Measurements from ENCODE around the gene GRAMD1B.
"Not testable (repeated sequence)": the region's sequence is repeated elsewhere in the genome, so short reads cannot be mapped to it uniquely, and the experiment has no call there.

GRAMD1B gene

DNA sequence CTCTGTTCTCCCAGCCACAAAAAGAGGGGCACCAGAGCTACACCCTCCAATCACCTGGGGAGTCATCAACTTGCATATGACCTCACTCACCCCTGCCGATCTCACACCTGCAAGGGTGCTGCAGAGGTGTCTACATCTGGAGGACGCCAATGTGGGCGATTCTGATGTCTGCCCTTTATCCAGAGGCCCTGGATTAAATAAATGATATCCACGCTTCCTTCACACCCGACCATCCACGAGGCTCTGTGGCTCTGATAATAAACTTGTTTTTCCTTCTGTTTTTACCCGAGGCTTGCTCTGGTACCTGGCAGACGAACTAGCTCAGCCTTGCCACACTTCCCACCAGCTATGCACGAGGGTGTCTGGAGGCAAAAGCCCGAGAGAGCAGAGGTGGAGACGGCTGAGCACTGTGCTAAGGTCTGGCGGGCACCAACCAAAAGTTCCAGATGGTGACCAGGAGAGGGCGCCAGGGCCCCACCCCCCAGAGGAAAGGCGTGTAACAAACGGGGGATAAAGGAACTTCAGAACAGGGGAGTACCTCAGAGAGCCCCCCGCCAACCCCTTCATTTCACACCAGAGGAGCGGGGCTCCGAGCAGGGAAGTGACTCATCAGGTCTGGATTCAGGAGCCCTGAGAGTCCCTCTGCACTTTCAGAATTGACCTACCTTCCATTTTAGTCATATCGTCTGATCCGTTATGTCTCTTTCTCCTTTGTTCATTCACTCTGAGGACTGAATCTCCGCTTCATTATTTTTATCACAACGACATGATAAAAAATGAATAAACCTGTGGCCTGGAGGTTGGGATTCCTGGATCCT, 210.8 kb downstream of the GRAMD1B start:
- peak in 1 of 2 donors; percentile 31 for DNase-seq (ENCODE audit: low read depth in 2 of 2)

DNA sequence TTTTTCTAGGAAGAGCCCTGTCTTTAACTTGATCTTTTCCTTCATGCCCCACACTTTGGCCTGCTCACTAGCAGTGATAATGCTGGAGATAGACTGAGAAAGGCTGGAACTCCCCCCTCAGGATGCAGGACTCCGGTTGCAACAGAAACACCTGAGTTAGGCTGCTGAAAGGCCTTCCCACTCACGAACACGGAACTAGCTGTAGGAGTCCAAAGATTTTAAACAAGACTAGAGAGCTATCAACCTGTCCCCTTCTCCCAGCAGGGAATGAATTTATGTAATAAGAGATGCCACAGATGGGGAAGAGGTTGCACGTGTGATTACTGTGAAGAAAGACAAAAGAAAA, 211.4 kb downstream of the GRAMD1B start:
- DNase-seq (ENCODE audit: low read depth in 2 of 2), result no peak

DNA sequence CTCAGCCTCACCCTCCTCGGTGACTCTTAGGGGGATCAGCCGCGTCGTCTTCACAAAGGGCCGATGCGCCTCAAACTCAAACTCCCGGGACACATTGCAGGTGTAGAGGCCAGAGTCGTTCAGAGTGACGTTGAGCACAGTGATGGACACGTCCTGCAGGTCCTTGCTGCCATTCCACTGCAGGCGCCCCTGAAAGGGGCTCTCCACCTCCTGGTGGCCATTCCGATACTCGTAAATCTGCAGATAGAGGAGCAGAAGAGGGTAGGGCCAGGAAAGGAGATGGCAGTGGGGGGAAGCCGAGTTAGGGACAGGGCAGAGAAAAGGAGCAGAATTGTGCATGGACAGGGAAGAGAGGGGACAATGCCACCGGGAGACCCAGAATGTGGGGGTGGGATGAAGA, 212.4 kb downstream of the GRAMD1B start:
- no peak for DNase-seq (ENCODE audit: low read depth in 2 of 2)

DNA sequence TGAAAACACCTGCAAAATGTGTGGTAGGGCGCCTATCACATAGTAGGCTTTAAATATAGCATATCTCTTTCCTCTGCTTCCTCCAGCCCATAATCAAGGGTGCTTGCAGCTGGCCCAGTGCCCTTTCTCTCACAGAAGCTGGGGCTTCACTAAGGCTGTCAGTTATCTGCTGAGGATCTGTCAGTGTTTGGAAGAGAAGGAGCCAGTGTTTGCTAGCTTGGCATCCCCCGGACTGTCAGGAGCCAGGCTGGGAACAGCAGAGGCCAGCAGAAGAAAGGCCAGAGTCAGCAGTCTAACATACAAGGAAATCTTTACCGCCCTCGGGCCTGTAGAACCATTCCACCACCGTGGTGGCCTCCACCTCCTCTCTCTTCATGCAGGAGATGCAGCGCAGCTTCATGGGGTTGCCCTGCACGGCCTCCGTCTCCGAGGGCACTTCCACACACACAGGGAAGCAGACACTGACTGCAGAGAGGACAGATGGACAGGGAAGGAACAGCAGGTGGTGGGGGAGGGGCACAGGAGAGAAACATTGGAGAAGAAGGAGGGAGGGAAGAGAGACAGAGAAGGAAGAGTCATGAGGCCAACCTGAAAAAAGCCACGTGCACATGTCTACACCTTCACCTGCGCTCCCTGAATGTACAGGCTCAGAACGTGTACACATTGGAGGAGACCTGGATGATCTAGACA, 215.4 kb downstream of the GRAMD1B start:
- no peak for DNase-seq (ENCODE audit: low read depth in 2 of 2)

- no peak for DNase-seq (ENCODE audit: low read depth in 2 of 2)
These were observed 220.8 kb downstream of the GRAMD1B start for GRCh38 chr11:123650901-123651300.

DNA sequence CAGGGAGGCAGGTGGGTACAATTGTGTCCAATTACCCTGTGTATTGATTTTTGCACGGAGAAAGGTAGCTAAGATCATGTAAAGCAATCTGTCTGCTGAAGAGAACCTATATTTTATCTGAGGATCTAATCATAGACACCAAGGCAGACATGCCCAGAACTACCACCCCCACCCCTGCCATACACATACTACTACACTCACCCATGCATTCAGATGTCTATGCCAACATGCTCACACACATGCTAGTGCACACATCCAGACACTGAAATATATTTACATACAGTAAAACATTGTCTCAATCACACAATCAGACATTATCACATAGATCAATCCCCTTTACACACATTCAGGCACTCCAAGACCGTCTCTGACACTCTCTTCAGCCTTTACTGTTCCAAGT, 222.5 kb downstream of the GRAMD1B start:
- DNase-seq (ENCODE audit: low read depth in 2 of 2), result no peak

DNA sequence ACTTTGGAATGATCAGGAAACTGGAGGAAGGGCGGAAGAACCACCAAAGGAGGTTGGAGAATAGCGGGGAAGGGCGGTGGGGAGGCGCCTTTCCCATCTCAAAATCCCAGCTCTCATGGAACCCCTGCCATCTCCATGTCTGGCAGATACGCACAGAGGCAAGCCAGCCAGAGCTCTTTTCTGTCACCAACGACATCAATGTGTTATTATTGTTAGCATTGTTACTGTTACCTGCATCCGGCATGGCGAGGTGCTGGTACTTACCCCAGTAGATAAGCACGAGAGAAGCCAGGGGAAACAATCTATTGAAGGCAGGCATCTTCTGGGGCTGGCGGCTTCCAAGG, 223.4 kb downstream of the GRAMD1B start:
- no peak for DNase-seq (ENCODE audit: low read depth in 2 of 2)

DNA sequence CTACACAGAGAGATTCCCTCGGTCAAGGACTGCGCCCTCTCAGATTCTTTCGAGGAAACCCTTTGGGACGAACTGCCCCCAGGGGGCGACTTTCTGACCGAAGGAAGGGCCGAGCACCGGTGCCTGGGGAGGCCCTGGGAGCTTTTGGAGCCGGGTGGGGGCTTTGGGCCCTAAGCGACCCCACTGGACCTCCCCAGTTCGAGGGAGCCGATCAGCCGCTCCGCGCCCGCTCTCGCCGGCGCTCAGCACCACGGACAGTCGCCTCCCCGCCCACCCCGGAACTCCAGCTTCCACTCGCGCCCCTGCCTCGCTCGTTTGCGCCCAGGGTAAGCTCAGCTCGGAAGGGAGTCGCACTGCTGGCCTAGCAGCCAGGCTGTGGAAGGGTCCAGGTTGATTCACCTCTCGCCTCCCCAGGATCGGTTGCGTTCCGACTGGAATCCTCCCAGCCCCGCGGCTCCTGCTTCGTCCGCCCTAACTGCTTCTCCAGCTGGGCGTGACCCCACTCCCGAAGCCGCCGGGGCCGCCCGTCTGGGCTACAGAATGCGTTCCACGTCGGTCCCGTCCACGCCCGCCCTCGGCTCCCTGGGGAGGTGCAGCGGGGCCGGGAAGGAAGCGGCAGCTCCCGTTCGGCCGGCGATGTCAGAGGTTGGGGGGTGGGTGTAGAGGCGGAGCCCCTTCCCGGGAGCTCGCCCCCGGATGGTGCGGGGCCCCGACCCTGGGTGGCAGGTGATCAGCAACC, 223.9 kb downstream of the GRAMD1B start:
- DNase-seq (ENCODE audit: low read depth in 2 of 2), result no peak

- no peak for DNase-seq (ENCODE audit: low read depth in 2 of 2)
These were observed 224.6 kb downstream of the GRAMD1B start, which contains the start of gene SCN3B for GRCh38 chr11:123654566-123655081. Gene SCN3B (minus strand): TSS chr11:123654624. CDS start chr11:123653801, 823 bp downstream.

GRCh38 chr11:123659311-123659710, 229.2 kb downstream of the GRAMD1B start:
- DNase-seq (ENCODE audit: low read depth in 2 of 2), result no peak

- DNase-seq (ENCODE audit: low read depth in 2 of 2), result not testable (repeated sequence)
These were observed 229.9 kb downstream of the GRAMD1B start for GRCh38 chr11:123659965-123660364.

- no peak for DNase-seq (ENCODE audit: low read depth in 2 of 2)
These were observed 235.2 kb downstream of the GRAMD1B start for GRCh38 chr11:123665306-123665705.

GRCh38 chr11:123670081-123670480, 240.0 kb downstream of the GRAMD1B start:
- no peak for DNase-seq (ENCODE audit: low read depth in 2 of 2)

- DNase-seq (ENCODE audit: low read depth in 2 of 2), result no peak
These were observed 241.5 kb downstream of the GRAMD1B start for GRCh38 chr11:123671534-123671933.

- DNase-seq (ENCODE audit: low read depth in 2 of 2), result no peak
These were observed 242.5 kb downstream of the GRAMD1B start for GRCh38 chr11:123672568-123672967.

- DNase-seq (ENCODE audit: low read depth in 2 of 2), result no peak
These were observed 244.2 kb downstream of the GRAMD1B start for GRCh38 chr11:123674297-123674696.
